ENCODE results near the gene GPD2.

Gene GPD2

DNA sequence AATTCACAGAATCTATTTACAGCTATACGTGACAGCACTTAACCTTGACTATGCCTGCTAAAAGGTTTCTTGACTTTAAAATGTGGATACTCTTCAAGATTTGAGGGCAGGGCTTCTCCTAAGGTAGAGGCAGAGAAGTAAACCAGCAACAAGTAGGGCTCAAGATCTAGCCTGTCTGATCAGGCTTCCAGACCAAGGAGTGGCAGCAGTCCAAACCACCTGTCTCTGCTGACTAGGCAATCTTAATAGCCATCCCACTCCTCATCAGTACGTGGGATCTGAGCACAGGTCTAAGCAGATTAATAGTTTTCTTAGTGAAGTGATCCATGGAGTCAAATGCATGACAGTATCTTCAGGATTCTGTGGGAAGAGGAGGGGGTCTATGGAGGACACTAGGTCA is 100.4 kb downstream of the GPD2 start:
- no peak for DNase-seq

DNA sequence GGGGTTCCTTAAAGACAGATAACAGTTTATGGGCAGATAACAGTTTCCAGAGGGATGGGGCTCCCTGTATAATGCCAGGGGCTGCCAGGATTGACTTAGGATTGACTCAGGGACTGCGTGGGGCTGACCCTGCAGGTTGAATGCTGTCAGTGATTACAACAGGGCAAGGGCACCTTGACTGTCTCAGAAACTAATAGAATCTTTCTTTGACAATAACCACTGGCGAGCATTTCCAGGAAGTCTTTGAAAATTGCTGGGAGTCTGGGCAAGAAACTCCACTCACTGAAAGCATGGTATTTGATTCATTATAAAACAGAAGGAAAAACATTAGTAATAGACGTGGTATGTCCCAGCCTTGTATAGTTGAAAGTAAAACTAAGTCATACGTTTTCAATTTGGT is 101.0 kb downstream of the GPD2 start:
- no peak for DNase-seq

DNA sequence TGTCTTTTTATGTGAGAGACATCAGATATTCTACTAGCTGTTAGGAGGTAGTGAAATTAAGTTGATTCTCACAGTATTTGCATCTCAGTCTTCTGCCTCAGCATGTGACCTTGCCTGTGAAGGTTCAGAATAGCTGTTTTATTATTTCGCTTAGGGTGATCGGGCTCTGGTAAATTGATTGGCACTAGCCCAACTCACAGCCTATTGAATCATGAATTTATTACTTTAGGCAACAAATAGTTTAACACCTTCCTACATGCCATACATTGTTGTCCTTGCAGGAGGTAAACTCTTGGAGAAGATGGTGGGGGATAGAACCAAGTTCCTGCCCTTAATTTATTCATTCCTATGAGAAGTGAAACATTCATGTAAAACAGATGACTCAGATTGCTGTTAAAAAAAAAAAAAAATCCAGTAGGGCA is 101.9 kb downstream of the GPD2 start:
- DNase-seq: no peak

DNA sequence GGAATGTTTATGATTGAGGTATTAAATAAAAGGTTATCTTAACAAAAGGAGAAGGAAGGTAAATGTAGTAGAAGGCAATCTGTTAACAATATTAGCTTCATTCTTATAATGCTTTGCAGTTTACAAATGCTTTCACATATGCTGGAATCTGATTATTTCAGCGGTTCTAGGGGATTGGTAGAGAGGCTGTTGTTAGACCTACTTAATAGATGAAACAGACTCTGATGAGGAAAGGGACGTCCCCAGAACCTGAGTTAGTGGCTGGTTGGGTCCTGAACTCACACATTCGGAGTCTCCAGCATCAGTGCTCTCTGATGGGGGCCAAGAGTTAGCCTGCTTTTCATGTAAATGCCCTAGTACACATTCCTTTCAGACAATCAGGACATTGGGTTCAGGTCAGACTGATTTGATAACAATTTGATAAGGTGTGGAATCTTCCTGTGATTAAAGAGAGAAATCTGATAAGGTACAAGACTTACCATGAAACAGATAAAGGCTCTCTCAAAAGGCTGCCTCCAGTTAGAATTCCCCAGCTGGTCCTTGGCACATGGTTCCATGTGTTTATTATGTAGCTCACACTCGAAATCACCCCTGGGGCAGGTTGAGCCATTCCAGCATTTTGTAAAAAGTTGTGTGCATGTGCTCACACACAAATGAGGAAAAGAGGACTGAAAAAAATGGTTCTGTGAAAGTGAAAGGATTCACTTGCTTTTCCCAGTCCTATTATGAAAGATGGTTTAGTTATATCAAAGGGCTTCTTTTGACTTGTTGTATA is 103.1 kb downstream of the GPD2 start:
- DNase-seq: no peak

DNA sequence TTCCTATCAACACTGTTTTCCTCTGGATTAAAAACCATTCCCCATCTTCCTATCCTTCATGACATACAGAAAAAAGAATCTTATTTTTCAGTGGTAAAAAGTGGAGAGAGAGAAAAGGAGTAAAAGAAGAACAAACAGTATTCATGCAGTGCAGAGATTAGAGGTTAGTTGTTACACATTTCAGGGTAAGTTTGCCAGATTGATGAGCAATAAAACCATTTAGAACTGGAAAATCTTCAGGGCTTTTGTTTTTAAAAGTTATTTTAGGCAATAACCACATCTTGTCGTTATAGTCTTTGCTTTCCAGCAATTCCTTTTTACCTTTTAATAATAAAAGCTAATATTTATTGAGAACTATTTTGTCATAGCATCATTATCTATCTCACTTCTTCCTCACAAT is 104.5 kb downstream of the GPD2 start:
- DNase-seq: no peak

DNA sequence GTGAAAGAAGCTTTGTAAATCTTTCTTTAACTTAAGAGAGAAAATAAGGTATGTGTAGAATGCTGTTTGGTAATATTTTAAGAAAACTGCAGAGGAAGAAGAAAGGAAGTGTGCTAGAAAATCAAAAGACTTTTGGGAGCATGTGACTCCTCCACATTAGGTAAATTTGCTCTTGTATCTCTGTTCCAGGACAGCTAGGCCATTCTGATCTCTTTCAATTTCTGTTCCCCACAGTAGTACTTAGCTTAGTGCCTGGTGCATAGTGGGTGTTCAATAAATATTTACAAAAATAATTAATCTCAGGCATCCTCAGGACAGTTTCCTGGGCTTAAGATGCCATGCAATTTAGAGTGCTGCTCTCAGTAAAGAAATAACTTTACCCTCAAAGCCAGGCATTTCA is 105.0 kb downstream of the GPD2 start:
- no peak for DNase-seq

DNA sequence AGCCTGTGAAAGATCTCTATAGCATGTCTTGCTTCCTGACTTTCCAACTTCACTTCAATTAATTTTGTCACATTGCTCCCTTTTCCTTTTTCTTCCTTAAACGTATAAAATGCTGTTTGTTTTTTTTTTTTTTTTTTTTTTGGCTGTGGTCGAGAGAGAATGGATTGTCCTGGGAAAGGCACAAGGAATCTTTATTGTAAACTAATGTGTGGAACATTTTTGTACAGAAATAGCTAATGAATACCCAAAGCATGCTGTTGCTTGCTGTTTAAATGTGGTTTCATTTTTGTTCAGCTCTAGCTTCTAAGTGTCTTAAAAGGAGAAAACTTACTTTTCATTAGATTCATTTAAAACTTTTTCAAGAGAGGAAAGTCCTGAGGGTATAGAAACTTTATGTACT is 105.5 kb downstream of the GPD2 start:
- DNase-seq: no peak

DNA sequence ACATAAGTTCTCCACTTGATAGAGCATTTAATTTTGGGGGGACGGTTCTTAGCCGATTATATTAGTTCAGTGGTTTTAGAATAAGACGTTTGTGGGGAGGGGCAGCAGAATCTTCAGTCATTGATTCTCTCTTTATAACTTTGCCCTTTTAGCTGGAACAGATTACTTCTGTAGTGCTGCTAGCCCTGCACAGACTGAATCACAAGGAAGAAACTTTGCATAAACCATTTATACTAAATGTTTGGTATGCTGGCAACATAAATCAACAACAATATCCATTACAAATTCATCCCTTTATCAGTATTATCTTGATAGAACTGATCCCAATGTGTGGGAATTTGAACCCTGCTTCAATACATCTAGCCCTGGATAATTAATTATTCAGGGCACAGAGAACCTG is 112.2 kb downstream of the GPD2 start:
- no peak for DNase-seq

GRCh38 chr2:156553714-156554442 is 117.7 kb downstream of the GPD2 start:
- DNase-seq: no peak

DNA sequence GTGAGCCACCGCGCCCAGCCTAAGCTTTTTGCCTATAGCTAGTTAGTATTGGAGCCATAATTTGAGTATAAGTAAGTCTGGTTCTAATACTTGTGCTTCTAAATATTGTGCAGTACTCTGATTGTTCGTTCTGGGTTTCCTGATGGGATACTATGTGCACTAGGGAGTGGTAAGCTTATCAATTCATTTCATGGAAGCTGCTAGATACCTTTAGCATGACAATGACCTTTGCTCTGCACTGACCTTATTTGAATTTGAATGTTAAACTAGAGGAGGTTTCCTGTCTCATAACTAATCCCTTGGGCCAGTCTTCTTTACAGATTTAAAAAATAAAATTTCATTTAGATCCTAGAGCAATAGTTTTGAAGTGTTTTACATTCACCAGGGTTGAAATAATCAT is 125.1 kb downstream of the GPD2 start:
- no peak for DNase-seq

- no peak for DNase-seq
These were observed 125.9 kb downstream of the GPD2 start for GRCh38 chr2:156562124-156562523.

GRCh38 chr2:156563994-156564753 is 128.0 kb downstream of the GPD2 start:
- DNase-seq: no peak

- DNase-seq: no peak
These were observed 129.0 kb downstream of the GPD2 start for GRCh38 chr2:156565066-156565710.

DNA sequence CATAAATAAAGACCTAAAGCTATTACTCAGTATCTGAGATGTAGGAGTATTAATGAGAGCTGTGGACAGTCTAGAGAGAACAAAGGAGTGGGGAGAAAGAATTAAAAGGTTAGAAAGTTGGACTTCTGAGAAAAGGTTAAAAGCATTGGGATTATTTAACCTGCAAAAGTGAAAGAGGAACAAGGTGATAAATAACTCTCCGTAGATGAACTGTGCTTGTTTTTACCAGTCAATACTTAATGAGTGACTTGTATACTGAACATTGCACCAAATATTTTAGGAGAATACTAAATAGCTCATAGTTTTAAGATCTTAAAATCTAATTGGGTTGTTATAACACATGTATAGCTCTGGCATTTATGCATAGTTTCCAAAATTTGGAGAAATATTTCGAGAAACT is 137.5 kb downstream of the GPD2 start:
- DNase-seq: no peak

GRCh38 chr2:156574112-156574511 is 137.9 kb downstream of the GPD2 start:
- DNase-seq: no peak

DNA sequence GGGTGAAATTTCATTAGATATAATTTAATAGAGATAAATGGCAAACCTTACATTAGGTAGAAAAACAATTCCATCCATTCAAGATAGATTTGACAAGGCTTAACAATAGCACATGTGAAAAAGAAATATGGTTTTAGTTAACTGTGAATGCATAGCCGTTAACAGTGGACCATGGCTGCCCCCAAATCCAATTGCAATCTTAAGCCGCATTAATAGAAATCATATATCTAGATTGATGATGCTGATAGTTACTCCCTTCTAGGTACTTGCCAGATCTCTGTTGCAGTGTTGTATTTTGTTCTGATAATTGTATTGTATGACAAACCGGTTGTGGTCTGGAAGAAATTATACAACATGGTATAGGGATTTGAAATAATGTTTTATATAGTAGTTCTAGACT is 139.8 kb downstream of the GPD2 start:
- no peak for DNase-seq

DNA sequence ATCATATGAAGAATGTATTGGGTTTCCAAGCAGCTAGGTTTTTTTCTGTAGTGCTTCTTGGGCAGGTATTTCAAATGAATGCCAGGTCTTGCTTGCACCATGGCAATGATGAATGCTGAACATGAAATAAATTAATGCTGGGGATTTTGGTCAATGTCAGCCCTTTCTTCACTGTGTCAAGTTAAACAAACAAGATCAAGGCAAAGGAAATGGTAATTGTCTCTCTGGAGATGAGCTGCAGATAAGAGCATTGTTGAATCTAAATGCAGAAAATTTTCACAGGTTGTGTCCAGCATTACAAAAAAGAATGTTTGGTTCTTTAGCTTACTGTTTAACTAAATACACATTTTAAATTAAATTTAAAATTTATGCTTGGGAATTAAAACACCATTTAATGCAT is 144.3 kb downstream of the GPD2 start:
- DNase-seq: no peak

DNA sequence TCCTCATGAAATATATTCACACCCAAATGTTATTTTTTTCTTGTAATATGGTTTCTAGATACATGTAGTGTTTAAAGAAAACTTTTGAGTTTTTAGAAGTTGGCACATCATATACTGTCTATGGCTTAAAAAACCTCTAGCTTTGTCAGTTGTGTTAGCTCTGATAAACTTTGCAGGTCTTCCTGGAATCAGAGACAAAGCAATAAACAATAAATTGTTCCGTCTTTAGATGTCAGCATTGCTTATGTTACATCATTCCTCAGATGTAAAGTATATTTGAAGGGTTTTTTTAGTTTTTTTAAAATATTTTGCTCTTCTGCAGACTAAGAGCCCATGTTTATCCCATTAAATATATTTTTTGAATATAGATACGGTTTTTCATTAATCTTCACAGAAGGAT is 145.1 kb downstream of the GPD2 start:
- DNase-seq: no peak

DNA sequence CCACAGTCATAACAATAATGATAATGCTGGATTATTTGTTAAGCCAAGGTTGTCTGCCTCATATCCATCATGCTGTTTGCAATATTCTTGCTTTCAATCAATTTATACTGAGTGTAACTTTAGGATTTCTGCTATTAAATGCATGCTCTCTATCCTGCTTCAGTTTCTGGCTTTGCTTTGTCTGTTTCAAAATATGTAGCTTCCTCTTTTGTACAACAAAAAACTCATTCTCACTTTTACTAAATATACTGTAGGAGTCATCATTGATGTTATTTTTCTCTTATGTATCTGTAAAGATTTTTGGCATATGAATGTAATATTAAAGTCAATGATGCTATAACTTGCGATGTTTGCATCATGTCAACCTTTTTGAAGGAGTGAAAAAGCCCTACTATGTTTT is 149.3 kb downstream of the GPD2 start:
- no peak for DNase-seq

- no peak for DNase-seq
These were observed 150.4 kb downstream of the GPD2 start for GRCh38 chr2:156586621-156587020.

DNA sequence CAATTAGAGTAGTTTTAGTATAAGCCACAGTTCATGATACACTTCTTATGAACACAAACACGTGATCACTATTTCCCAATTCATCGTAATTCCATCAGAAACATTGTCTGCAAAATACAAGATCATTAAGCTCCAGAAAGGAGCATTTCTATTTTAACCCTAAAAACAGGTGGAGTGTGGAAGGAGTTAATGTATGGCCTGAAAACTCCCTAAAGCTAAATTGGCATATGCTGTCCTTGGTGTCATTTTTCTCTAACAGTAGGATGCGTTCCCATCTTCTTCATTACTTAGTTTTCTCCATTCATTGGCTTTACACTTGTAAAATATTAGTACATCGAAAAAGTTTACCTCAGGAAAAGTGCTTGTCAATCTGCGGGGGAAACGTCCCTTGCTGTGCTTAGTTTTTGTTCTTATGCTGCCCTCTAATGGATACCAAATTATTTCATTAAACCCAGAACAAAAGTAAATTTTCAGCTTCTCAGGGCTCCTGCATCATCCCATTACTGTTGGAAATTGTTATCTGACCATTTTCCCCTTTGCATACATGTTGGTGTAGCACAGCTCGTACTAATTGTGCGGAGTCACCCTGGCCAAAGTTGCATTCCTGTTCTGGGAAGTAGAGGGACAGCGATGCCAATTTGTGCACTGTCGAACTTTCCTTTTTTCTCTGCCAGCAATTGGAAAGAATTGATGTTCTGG is 153.4 kb downstream of the GPD2 start:
- no peak for DNase-seq

- DNase-seq: no peak
These were observed 154.0 kb downstream of the GPD2 start for GRCh38 chr2:156590085-156590739.

Data from effector CD8-positive, alpha-beta T cell (primary cell).